GM23338 (cell line): ENCODE measurements around the gene PPP4R2.

Experiments
- CREB1 ChIP-seq: fragments of 250-450 bp; sonication (Bioruptor Pico); IDR thresholded peaks from 2 replicates; pipeline ENCODE4 v1.5.0; 2020; ENCODE audit warnings: low read depth, mild to moderate bottlenecking, moderate library complexity
- EZH2 ChIP-seq: fragments of 200-600 bp; sonication (generic); IDR thresholded peaks from one replicate; pipeline ENCODE4 v1.8.0; 2017; ENCODE audit warnings: antibody characterized with exemption, mild to moderate bottlenecking, low read depth; ENCODE audit not compliant: unreplicated experiment
- POLR2AphosphoS5 ChIP-seq: IDR thresholded peaks from 2 replicates; pipeline ENCODE4 v1.6.1; 2016; ENCODE audit warnings: antibody characterized with exemption, low read depth
- TF ChIP-seq, protein P1 (sequence below), 2 experiments: fragments of 200-600 bp in 1 of 2; sonication (generic) in 1 of 2; conservative IDR thresholded peaks; 2 replicates each; pipeline versions ENCODE4 v1.5.1 to v1.6.1; 2016 to 2017; ENCODE audit warnings: antibody characterized with exemption in 2 of 2, low read depth in 2 of 2, mild to moderate bottlenecking in 2 of 2, moderate library complexity in 1 of 2
- TF ChIP-seq, protein P2 (sequence below): IDR thresholded peaks from one replicate; pipeline ENCODE4 v1.6.1; 2018; ENCODE audit warnings: antibody characterized with exemption; ENCODE audit not compliant: unreplicated experiment

DNA sequence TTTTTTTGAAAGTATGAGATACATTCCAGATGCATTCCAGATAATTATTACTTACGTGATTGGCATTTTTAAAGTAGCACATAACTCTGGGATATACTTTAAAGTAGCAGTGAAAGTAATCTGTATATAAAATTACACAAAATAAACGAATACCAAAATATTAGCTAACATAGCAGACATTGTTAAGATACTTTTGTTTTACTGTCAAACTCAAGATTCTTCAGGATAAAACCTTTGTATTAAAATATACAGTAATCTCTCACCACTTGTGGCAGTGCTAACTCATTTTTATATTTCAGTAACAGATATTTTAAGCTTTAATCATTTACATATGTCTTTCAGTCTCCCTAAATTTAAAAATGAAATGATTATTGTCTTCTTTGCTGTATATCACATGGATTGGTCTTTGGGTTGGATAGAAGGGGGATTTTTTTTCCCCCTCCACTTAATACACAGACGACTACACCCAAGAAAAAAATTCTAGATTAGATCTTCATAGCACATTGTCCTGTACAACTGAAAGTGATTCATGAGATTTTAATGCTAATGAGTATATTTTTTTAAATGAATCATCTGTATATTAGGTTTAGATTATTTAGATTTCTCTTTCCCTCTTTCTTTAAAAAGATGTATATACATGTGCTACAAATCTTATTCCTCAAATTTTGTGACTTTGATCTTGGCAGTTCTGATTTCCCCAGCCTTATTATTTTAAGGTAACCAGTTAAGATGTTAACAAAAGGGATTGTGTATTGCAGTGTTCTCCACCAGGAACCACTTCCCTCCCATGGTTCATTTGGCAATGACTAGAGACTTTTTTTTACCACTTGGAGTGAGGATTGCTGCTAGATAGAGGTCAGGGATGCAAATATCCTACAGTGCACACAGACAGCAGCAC lies 40.3 kb downstream of the PPP4R2 start:
- TF ChIP-seq, protein P1, sequence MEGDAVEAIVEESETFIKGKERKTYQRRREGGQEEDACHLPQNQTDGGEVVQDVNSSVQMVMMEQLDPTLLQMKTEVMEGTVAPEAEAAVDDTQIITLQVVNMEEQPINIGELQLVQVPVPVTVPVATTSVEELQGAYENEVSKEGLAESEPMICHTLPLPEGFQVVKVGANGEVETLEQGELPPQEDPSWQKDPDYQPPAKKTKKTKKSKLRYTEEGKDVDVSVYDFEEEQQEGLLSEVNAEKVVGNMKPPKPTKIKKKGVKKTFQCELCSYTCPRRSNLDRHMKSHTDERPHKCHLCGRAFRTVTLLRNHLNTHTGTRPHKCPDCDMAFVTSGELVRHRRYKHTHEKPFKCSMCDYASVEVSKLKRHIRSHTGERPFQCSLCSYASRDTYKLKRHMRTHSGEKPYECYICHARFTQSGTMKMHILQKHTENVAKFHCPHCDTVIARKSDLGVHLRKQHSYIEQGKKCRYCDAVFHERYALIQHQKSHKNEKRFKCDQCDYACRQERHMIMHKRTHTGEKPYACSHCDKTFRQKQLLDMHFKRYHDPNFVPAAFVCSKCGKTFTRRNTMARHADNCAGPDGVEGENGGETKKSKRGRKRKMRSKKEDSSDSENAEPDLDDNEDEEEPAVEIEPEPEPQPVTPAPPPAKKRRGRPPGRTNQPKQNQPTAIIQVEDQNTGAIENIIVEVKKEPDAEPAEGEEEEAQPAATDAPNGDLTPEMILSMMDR (conservative IDR thresholded peaks at IDR 0.05; ENCODE audit: low read depth in 2 of 2) = no peak
- TF ChIP-seq, protein P2, sequence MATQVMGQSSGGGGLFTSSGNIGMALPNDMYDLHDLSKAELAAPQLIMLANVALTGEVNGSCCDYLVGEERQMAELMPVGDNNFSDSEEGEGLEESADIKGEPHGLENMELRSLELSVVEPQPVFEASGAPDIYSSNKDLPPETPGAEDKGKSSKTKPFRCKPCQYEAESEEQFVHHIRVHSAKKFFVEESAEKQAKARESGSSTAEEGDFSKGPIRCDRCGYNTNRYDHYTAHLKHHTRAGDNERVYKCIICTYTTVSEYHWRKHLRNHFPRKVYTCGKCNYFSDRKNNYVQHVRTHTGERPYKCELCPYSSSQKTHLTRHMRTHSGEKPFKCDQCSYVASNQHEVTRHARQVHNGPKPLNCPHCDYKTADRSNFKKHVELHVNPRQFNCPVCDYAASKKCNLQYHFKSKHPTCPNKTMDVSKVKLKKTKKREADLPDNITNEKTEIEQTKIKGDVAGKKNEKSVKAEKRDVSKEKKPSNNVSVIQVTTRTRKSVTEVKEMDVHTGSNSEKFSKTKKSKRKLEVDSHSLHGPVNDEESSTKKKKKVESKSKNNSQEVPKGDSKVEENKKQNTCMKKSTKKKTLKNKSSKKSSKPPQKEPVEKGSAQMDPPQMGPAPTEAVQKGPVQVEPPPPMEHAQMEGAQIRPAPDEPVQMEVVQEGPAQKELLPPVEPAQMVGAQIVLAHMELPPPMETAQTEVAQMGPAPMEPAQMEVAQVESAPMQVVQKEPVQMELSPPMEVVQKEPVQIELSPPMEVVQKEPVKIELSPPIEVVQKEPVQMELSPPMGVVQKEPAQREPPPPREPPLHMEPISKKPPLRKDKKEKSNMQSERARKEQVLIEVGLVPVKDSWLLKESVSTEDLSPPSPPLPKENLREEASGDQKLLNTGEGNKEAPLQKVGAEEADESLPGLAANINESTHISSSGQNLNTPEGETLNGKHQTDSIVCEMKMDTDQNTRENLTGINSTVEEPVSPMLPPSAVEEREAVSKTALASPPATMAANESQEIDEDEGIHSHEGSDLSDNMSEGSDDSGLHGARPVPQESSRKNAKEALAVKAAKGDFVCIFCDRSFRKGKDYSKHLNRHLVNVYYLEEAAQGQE = no peak
- TF ChIP-seq EZH2 = no peak
- no peak for TF ChIP-seq POLR2AphosphoS5
- TF ChIP-seq CREB1 (CRISPR knock-in tag) = no peak
